Calu3 (cell line): ENCODE results near the gene TMEM97. TPM values are rescaled to one million over a fixed set of nuclear protein-coding genes. Genes with fewer than 3 reads are reported as not detected.

ENCODE experiments used
- Bru-seq: library from RNA; stranded (reverse); fragments of 400-500 nt; gene quantifications from one replicate; lab custom pipeline; 2021; lab: Mats Ljungman, UMichigan
- BruChase-seq, 2 experiments: library from RNA; stranded (reverse); fragments of 400-500 nt; gene quantifications; one replicate each; lab custom pipeline; 2021; lab: Mats Ljungman, UMichigan
- BruUV-seq: library from RNA; stranded (reverse); fragments of 400-500 nt; replicated peaks from 2 replicates; lab custom pipeline; 2021; lab: Mats Ljungman, UMichigan
- CTCF ChIA-PET: fragments of 300-600 bp; sonication (Branson Sonifier 250); formaldehyde crosslinking; loops from one replicate; lab custom pipeline; 2022; ENCODE audit warnings: antibody characterized with exemption; lab: Charles Lee
- DNase-seq: peaks from one replicate; pipeline ENCODE4 v3.0.0; 2022
- H3K27ac Mint-ChIP-seq: one replicate; pipeline ENCODE4 v1.8.0; 2022; ENCODE audit warnings: mixed read lengths; ENCODE audit not compliant: unreplicated experiment
- H3K27me3 Mint-ChIP-seq: one replicate; pipeline ENCODE4 v1.8.0; 2022; ENCODE audit warnings: mixed read lengths; ENCODE audit not compliant: unreplicated experiment
- H3K36me3 Mint-ChIP-seq: one replicate; pipeline ENCODE4 v1.8.0; 2022; ENCODE audit warnings: mild to moderate bottlenecking, moderate library complexity, mixed read lengths; ENCODE audit not compliant: insufficient read depth, unreplicated experiment
- H3K4me1 Mint-ChIP-seq: one replicate; pipeline ENCODE4 v1.8.0; 2022; ENCODE audit warnings: mild to moderate bottlenecking, low read depth, mixed read lengths; ENCODE audit not compliant: unreplicated experiment
- H3K4me3 Mint-ChIP-seq: one replicate; pipeline ENCODE4 v1.8.0; 2022; ENCODE audit warnings: mild to moderate bottlenecking, low read depth, moderate library complexity, mixed read lengths; ENCODE audit not compliant: unreplicated experiment
- H3K9me3 Mint-ChIP-seq: one replicate; pipeline ENCODE4 v1.8.0; 2022; ENCODE audit warnings: low read depth, mixed read lengths; ENCODE audit not compliant: unreplicated experiment
- CTCF ChIP-seq: fragments of 200-600 bp; IDR thresholded peaks from one replicate; pipeline ENCODE4 v1.8.0; 2022; ENCODE audit warnings: antibody characterized with exemption; ENCODE audit not compliant: unreplicated experiment
- intact Hi-C: fragments of 100-400 bp; cut with micrococcal nuclease; formaldehyde crosslinking; loops from one replicate; pipeline ENCODE4 v1.10.0; 2022; ENCODE audit not compliant: unreplicated experiment
- long read RNA-seq: library from polyadenylated mRNA; stranded (forward); transcript quantifications from one replicate; pipeline ENCODE4 v2.0.0, GENCODE V29; 2022
- total RNA-seq: library from RNA; stranded (reverse); gene quantifications from 2 replicates; pipeline ENCODE4 v1.2.3, GENCODE V29; 2022

TMEM97 gene
- total RNA-seq (110 and 114 TPM in 2 replicates), Bru-seq, nascent RNA (percentile 90 among the genes with signal in this experiment), BruChase-seq, experiment 1, labeled RNA remaining after a 6-hour chase (percentile 97 among the genes with signal in this experiment), BruChase-seq, experiment 2, labeled RNA remaining after a 2-hour chase (percentile 97 among the genes with signal in this experiment)
- long read RNA-seq, transcript TMEM97-201 (3 exons, 2,568 nt): major isoform, 20 of 39 reads
- long read RNA-seq, partial matches to known transcripts: 0 of 39 reads
- long read RNA-seq, other reads (novel, unspliced or antisense): 18 of 39 reads

GRCh38 chr17:28318759-28319597, at the start of gene TMEM97:
TMEM97 (plus strand) TSS chr17:28319200; CDS start chr17:28319240, 40 bp downstream.
- no peaks in the 10 kb centered on the region for H3K9me3 Mint-ChIP-seq

GRCh38 chr17:28270055-28270454, 48.9 kb upstream of the TMEM97 start:
- H3K27ac Mint-ChIP-seq: no peak overlapping the region
- peaks cover 7% of the 10 kb centered on the region for H3K9me3 Mint-ChIP-seq
- no peaks in the 10 kb centered on the region for H3K4me1 Mint-ChIP-seq
- no peak for TF ChIP-seq CTCF
- no peak overlapping the region for H3K4me3 Mint-ChIP-seq
- CTCF ChIA-PET: interaction anchor here (0.6 to 2.5 kb wide), 2 partner anchors 66 to 193 kb away, joined by 7 read pairs; partner anchors contain the start of genes IFT20 and TNFAIP1
- BruUV-seq: no TSS peak
- peaks cover 57% of the 10 kb centered on the region for H3K27me3 Mint-ChIP-seq
- intact Hi-C loops: no loop called here
- no peaks in the 10 kb centered on the region for H3K36me3 Mint-ChIP-seq
- DNase-seq: no peak

More at GRCh38 chr17:28318759-28319597, at the start of gene TMEM97:
- Mint-ChIP-seq H3K4me3 (peak within 1 kb of the TSS; percentile 97), H3K4me1 (peaks cover 51% of the 10 kb centered on the region), H3K27ac (peak within 1 kb of the TSS; percentile 97), H3K27me3 (no peaks in the 10 kb centered on the region), H3K36me3 (peaks cover 36% of the 10 kb centered on the region)
- peak; percentile 96 for DNase-seq
- CTCF ChIA-PET: interaction anchor here (0.7 to 1.0 kb wide), 2 partner anchors 16 to 212 kb away, joined by 3 read pairs; partner anchors contain the start of genes IFT20 and TNFAIP1
- no TSS peak for BruUV-seq
- intact Hi-C loops: no loop called here
- TF ChIP-seq CTCF: no peak

- no peak for DNase-seq
- peaks cover 7% of the 10 kb centered on the region for H3K9me3 Mint-ChIP-seq
- H3K4me3 Mint-ChIP-seq: no peak overlapping the region
- intact Hi-C loops: no loop called here
- H3K27me3 Mint-ChIP-seq: peaks cover 63% of the 10 kb centered on the region
- H3K27ac Mint-ChIP-seq: no peak overlapping the region
- no peaks in the 10 kb centered on the region for H3K36me3 Mint-ChIP-seq
- no peak for TF ChIP-seq CTCF
- no TSS peak for BruUV-seq
- H3K4me1 Mint-ChIP-seq: no peaks in the 10 kb centered on the region
- CTCF ChIA-PET: interaction anchor here (1.3 to 2.5 kb wide), 2 partner anchors 38 to 65 kb away, joined by 3 to 7 read pairs; partner anchors contain the start of genes IFT20 and TNFAIP1
These were observed 48.1 kb upstream of the TMEM97 start for GRCh38 chr17:28270926-28271325.

- no peak overlapping the region for H3K4me3 Mint-ChIP-seq
- no TSS peak for BruUV-seq
- CTCF ChIA-PET: interaction anchor here (1.3 to 2.5 kb wide), 2 partner anchors 38 to 65 kb away, joined by 3 to 7 read pairs; partner anchors contain the start of genes IFT20 and TNFAIP1
- H3K4me1 Mint-ChIP-seq: no peaks in the 10 kb centered on the region
- TF ChIP-seq CTCF: no peak
- DNase-seq: no peak
- peaks cover 63% of the 10 kb centered on the region for H3K27me3 Mint-ChIP-seq
- intact Hi-C loops: no loop called here
- H3K27ac Mint-ChIP-seq: no peak overlapping the region
- H3K36me3 Mint-ChIP-seq: no peaks in the 10 kb centered on the region
- peaks cover 7% of the 10 kb centered on the region for H3K9me3 Mint-ChIP-seq
These were observed 47.6 kb upstream of the TMEM97 start for GRCh38 chr17:28271431-28271830.
